GM12878 (cell line): ENCODE measurements around the gene NKX2-3. TPM values are rescaled to one million over a fixed set of nuclear protein-coding genes. Genes with fewer than 3 reads are reported as not detected.

Source experiments
- ATAC-seq: fragments of 200-7000 bp; cut with Tn5 transposase; 3 replicates; pipeline ENCODE4 v1.9.1; 2020; ENCODE audit warnings: mild to moderate bottlenecking, moderate library complexity
- BruUV-seq: library from RNA; stranded (reverse); fragments of 400-500 nt; replicated peaks from 2 replicates; lab custom pipeline; 2021; lab: Mats Ljungman, UMichigan
- CTCF ChIA-PET: fragments of 300-600 bp; sonication (Branson Sonifier 250); formaldehyde crosslinking; extraction: SDS; loops from one replicate; lab custom pipeline; 2021; ENCODE audit warnings: inconsistent platforms; lab: Yijun Ruan, JAX
- POLR2A ChIA-PET: fragments of 350-600 bp; formaldehyde crosslinking; extraction: SDS; loops from one replicate; lab custom pipeline; 2021; ENCODE audit warnings: inconsistent platforms; lab: Charles Lee
- RAD21 ChIA-PET: fragments of 300-600 bp; sonication (Branson Sonifier 250); formaldehyde crosslinking; loops from one replicate; lab custom pipeline; 2023; ENCODE audit warnings: antibody characterized with exemption; ENCODE audit not compliant: unreplicated experiment; lab: Charles Lee
- SMC1A ChIA-PET: fragments of 300-600 bp; sonication (Branson Sonifier 250); formaldehyde crosslinking; loops from one replicate; lab custom pipeline; 2023; ENCODE audit not compliant: unreplicated experiment, uncharacterized antibody; lab: Charles Lee
- DNase-seq: peaks from one replicate; pipeline ENCODE4 v3.0.0-alpha.2; 2011; ENCODE audit warnings: low read depth, low spot score
- FAIRE-seq: peaks from 3 replicates; lab custom pipeline; 2011; peaks lifted over from hg19 to GRCh38; lab: Jason Lieb, UNC
- H2AFZ ChIP-seq: 2 replicates; pipeline ENCODE4 v1.6.0; 2011; ENCODE audit warnings: low read depth, low read length, control low read depth; ENCODE audit not compliant: control insufficient read depth
- H3K27ac ChIP-seq: 2 replicates; pipeline ENCODE4 v1.5.1; 2011; ENCODE audit warnings: control low read depth; ENCODE audit not compliant: control insufficient read depth, insufficient read depth
- H3K27me3 ChIP-seq, 2 experiments: replicated peaks in 1 of 2; 2 replicates each; pipeline versions ENCODE4 v1.6.0 to v1.6.1; 2011; ENCODE audit warnings: low read length in 1 of 2; ENCODE audit not compliant: control insufficient read depth in 2 of 2, insufficient read depth in 2 of 2
- H3K36me3 ChIP-seq, 2 experiments: 2 replicates each; pipeline ENCODE4 v1.5.1; 2011; ENCODE audit warnings: low read length in 1 of 2; ENCODE audit not compliant: control insufficient read depth in 2 of 2, insufficient read depth in 2 of 2
- H3K4me1 ChIP-seq: 2 replicates; pipeline ENCODE4 v1.6.1; 2011; ENCODE audit warnings: mild to moderate bottlenecking, low read length, moderate library complexity, mixed read lengths; ENCODE audit not compliant: control insufficient read depth, insufficient read depth
- H3K4me2 ChIP-seq: 2 replicates; pipeline ENCODE4 v1.6.0; 2011; ENCODE audit warnings: control low read depth; ENCODE audit not compliant: control insufficient read depth, insufficient read depth
- H3K4me3 ChIP-seq: fragments of 200-600 bp; sonication (generic); 2 replicates; pipeline ENCODE4 v1.5.1; 2016
- H3K79me2 ChIP-seq: 2 replicates; pipeline ENCODE4 v1.6.0; 2011; ENCODE audit warnings: low read length; ENCODE audit not compliant: control insufficient read depth, insufficient read depth
- H3K9ac ChIP-seq: 2 replicates; pipeline ENCODE4 v1.8.0; 2011; ENCODE audit warnings: low read length, control low read depth, mixed read lengths; ENCODE audit not compliant: control insufficient read depth, insufficient read depth
- H3K9me3 ChIP-seq: replicated peaks from 3 replicates; pipeline ENCODE4 v1.5.1; 2011; ENCODE audit warnings: mild to moderate bottlenecking, low read length; ENCODE audit not compliant: control insufficient read depth, insufficient read depth
- H4K20me1 ChIP-seq: 2 replicates; pipeline ENCODE4 v1.6.0; 2011; ENCODE audit not compliant: control insufficient read depth, insufficient read depth
- CBX3 ChIP-seq: fragments of 200-600 bp; sonication (generic); IDR thresholded peaks from 2 replicates; pipeline ENCODE4 v1.6.1; 2016; ENCODE audit warnings: low read depth, borderline replicate concordance
- EGR1 ChIP-seq, 2 experiments: IDR thresholded peaks; 1 replicate in 1 of 2; 2 replicates in 1 of 2; pipeline ENCODE4 v1.6.1; 2011 to 2012; ENCODE audit warnings: low read depth in 2 of 2, low read length in 2 of 2, borderline replicate concordance in 1 of 2, mild to moderate bottlenecking in 1 of 2, moderate library complexity in 1 of 2
- FOXK2 ChIP-seq: fragments of 450-650 bp; IDR thresholded peaks from 2 replicates; pipeline ENCODE4 v1.6.1; 2017; ENCODE audit warnings: mild to moderate bottlenecking, moderate library complexity
- NFYB ChIP-seq: IDR thresholded peaks from 2 replicates; pipeline ENCODE4 v1.6.1; 2011; ENCODE audit warnings: low read depth, mild to moderate bottlenecking, low read length, improper control_type of control experiment, moderate library complexity; ENCODE audit not compliant: insufficient read depth
- PML ChIP-seq: IDR thresholded peaks from 2 replicates; pipeline ENCODE4 v1.6.1; 2012; ENCODE audit warnings: low read length, inconsistent platforms
- TCF3 ChIP-seq: IDR thresholded peaks from 2 replicates; pipeline ENCODE4 v1.6.1; 2012; ENCODE audit warnings: low read depth, mild to moderate bottlenecking, low read length, borderline replicate concordance; ENCODE audit not compliant: insufficient read depth
- WGBS: methylation state at CpG from one replicate; pipeline ENCODE4 v1.1.6; 2016; ENCODE audit warnings: low lambda C conversion rate; ENCODE audit not compliant: insufficient replicate concordance, insufficient coverage; ENCODE audit errors: missing lambda C conversion rate; 5-methylcytosine and 5-hydroxymethylcytosine counted together
- in situ Hi-C: fragments of 300-500 bp; cut with MboI; formaldehyde crosslinking; loops from 9 replicates; pipeline ENCODE4 v1.14.3; 2018; ENCODE audit warnings: mixed read lengths
- intact Hi-C: fragments of 100-400 bp; cut with micrococcal nuclease; formaldehyde crosslinking; loops from one replicate; pipeline ENCODE4 v1.14.2; 2022; ENCODE audit not compliant: unreplicated experiment
- polyA plus RNA-seq, 11 experiments: library from polyadenylated mRNA; depleted of rRNA in 4 of 11; unstranded in 6 of 11; stranded (reverse) in 5 of 11; fragments of >200 nt; fragmentation: Nextera tagmentation in 4 of 11; fragmentation: Illumina TruSeq in 1 of 11; extraction: Ambion mirVana in 4 of 11; extraction: Trizol in 1 of 11; gene quantifications; 1 replicate in 1 of 11; 2 replicates in 10 of 11; pipeline versions ENCODE4 v1.2.1 to v1.2.3, GENCODE V29; 2011 to 2016; ENCODE audit warnings: inconsistent platforms in 2 of 11, missing spikeins in 2 of 11, low read depth in 1 of 11
- total RNA-seq, 4 experiments: library from RNA; depleted of rRNA in 3 of 4; stranded (reverse); fragments of >200 nt in 3 of 4; fragmentation: Illumina TruSeq in 1 of 4; extraction: Trizol in 1 of 4; gene quantifications; 2 replicates each; pipeline versions ENCODE4 v1.2.1 to v1.2.3, GENCODE V29; 2013 to 2021
- TF ChIP-seq, protein P1 (sequence below): fragments of 450-650 bp; IDR thresholded peaks from 2 replicates; pipeline ENCODE4 v1.6.1; 2016; ENCODE audit warnings: mild to moderate bottlenecking
- TF ChIP-seq, protein P2 (sequence below): IDR thresholded peaks from 2 replicates; pipeline ENCODE4 v1.6.1; 2012; ENCODE audit warnings: low read length, inconsistent platforms

Gene NKX2-3
- total and polyA plus RNA-seq, 10 of the 15 experiments (the other 5 are each of a cell fraction or from before 2014, with no cell fraction given), result not detected

DNA sequence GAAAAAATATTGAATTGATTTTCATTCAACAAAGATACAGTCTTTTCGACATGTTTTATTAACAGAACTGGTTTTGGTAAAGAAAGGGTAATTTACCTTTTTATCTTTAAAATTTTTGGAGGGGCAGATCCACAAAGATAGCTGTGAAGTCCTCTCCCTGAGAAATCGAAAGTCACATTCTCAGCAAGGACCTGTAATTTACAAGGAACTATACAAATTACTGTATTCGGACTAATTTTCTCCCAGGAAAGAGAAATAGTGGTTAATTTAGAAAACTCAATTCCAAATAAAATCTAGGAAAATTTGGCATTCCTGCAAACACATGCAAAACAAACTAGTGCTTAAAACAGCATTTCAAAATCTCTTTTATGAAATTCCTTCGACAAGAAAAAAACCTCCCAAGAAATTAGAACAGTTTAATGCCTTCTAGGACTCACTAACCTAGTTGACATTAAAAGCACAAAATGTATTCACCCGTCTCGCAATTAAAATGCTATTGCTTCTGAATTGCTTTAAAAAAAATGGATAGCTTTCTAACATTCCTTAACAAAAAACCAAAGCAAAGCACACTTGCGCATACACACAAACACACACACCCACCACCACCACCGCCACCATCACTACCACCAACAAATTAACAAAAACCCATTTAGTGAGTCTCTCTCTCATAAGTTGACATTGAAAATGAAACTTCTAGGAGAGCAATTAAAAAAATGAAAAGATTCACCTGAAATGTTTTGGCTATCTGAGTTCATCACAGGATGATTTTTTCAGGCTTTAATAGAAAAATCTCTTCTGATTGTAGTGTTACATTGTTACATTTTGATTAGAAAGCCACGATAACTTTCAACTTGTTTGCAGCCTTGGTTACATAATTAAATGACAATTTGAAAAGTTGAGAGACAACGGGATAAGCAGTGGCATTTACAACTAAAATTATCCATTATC lies 4.0 kb upstream of the NKX2-3 start:
- ATAC-seq, result no peak
- intact Hi-C loops (no loop called here), in situ Hi-C loops (no loop called here)
- no TSS peak for BruUV-seq
- RAD21 ChIA-PET, result no interaction called here
- Histone ChIP-seq H3K4me1 (no peaks in the 10 kb centered on the region), H3K79me2 (no peaks in the 10 kb centered on the region), H3K9me3 (peaks cover 3% of the 10 kb centered on the region; the same call in 2 of the 3 replicates), H3K4me2 (no peak overlapping the region), H2AFZ (no peak overlapping the region), H3K27ac (no peak overlapping the region), H4K20me1 (no peaks in the 10 kb centered on the region), H3K9ac (no peak overlapping the region), H3K27me3 (peaks cover 14 to 37% of the 10 kb centered on the region in 2 experiments), H3K36me3 (no peaks in the 10 kb centered on the region), H3K4me3 (no peak overlapping the region)
- no peak for FAIRE-seq
- DNase-seq, result no peak
- CTCF ChIA-PET, result no interaction called here
- POLR2A ChIA-PET, result no interaction called here
- WGBS, result 17% methylated on average over 10 of the region's 10 CpGs
- SMC1A ChIA-PET, result no interaction called here
- TF ChIP-seq FOXK2 (no peak), PML (no peak)

DNA sequence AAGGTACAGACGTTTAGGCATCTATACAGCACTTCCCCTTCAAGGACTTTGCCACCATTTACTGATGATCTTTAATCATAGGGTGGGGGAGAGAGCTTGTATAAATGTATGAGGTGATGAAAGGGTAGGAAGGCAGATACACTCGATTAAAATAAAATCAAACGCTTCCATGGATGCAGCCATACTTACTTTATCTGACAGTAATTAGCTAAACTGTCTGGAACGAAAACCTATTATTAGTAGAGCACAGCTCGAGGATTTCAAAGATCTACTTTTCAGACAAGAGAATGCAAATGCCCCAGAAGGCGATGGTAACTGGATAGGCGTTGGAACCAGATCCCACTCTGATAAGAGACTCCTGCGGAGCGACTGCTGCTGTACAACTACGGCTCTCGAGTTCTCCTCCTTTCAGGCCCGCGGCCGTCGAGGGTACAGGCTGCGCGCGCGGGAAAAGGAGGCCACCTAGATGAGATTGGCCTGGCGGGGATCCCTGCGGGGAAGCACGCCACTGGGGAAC lies 3.1 kb upstream of the NKX2-3 start:
- in situ Hi-C loops, result no loop called here
- ChIA-PET CTCF (no interaction called here), POLR2A (no interaction called here), RAD21 (no interaction called here), SMC1A (no interaction called here)
- peaks cover 19 to 41% of the 10 kb centered on the region in 2 experiments for H3K27me3 ChIP-seq
- no peak overlapping the region for H3K4me2 ChIP-seq
- H2AFZ ChIP-seq, result no peak overlapping the region
- H3K79me2 ChIP-seq, result no peaks in the 10 kb centered on the region
- H3K4me3 ChIP-seq, result no peak overlapping the region
- H3K27ac ChIP-seq, result no peak overlapping the region
- no peaks in the 10 kb centered on the region for H4K20me1 ChIP-seq
- no peak for TF ChIP-seq EGR1 (IDR thresholded peaks at IDR 0.05; ENCODE audit: borderline replicate concordance in 1 of 2, low read depth in 2 of 2, low read length in 2 of 2)
- TF ChIP-seq TCF3, result no peak
- no peak for TF ChIP-seq NFYB
- TF ChIP-seq, protein P1, sequence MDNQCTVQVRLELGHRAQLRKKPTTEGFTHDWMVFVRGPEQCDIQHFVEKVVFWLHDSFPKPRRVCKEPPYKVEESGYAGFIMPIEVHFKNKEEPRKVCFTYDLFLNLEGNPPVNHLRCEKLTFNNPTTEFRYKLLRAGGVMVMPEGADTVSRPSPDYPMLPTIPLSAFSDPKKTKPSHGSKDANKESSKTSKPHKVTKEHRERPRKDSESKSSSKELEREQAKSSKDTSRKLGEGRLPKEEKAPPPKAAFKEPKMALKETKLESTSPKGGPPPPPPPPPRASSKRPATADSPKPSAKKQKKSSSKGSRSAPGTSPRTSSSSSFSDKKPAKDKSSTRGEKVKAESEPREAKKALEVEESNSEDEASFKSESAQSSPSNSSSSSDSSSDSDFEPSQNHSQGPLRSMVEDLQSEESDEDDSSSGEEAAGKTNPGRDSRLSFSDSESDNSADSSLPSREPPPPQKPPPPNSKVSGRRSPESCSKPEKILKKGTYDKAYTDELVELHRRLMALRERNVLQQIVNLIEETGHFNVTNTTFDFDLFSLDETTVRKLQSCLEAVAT, result no peak
- TF ChIP-seq, protein P2, sequence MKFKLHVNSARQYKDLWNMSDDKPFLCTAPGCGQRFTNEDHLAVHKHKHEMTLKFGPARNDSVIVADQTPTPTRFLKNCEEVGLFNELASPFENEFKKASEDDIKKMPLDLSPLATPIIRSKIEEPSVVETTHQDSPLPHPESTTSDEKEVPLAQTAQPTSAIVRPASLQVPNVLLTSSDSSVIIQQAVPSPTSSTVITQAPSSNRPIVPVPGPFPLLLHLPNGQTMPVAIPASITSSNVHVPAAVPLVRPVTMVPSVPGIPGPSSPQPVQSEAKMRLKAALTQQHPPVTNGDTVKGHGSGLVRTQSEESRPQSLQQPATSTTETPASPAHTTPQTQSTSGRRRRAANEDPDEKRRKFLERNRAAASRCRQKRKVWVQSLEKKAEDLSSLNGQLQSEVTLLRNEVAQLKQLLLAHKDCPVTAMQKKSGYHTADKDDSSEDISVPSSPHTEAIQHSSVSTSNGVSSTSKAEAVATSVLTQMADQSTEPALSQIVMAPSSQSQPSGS, result no peak
- TF ChIP-seq CBX3, result no peak
- FAIRE-seq (no peak), ATAC-seq (no peak), DNase-seq (no peak)
- intact Hi-C loops, result no loop called here
- no peak overlapping the region for H3K9ac ChIP-seq
- H3K36me3 ChIP-seq, result no peaks in the 10 kb centered on the region
- BruUV-seq, result no TSS peak
- 60% methylated on average over 22 of the region's 22 CpGs for WGBS
- H3K9me3 ChIP-seq, result peaks cover 3% of the 10 kb centered on the region; the same call in 2 of the 3 replicates
- H3K4me1 ChIP-seq, result no peaks in the 10 kb centered on the region
